Measurements from ENCODE around the gene TMEM63B. TPM values are rescaled to one million over a fixed set of nuclear protein-coding genes. Genes with fewer than 3 reads are reported as not detected.
"Not testable (repeated sequence)": the region's sequence is repeated elsewhere in the genome, so short reads cannot be mapped to it uniquely, and the experiment has no call there.

TMEM63B gene
- total RNA-seq, 6 experiments from 2014 or later, result 30.6 to 41.0 (median 36.8) TPM

DNA sequence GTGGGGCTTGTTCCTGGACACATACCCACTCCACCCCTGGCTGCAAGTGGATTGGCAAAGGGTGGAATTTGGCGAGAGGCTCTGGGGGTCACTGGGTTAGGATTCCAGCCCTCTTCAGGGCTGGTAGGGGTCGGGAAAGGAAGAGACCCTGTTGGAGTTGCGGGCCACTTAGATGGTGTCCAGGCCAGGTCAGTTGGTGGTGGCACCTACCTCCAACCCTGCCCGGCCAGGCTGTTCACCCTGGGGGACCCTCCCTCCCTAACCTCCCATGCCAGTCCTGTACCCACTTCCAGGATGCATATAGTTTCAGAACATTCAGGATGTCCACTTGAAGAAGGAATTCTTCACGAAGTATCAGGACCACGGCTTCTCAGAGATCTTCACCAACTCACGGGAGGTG, 52.3 kb downstream of the TMEM63B start:
- DNase-seq (no peak), ATAC-seq (no peak)
- intact Hi-C loops (cut with DNase I), result loop anchor here in 1 of 2 donors (10.0 kb wide), 1 partner anchor 55 kb away; no protein-coding TSS in a partner anchor
- TF ChIP-seq POLR2A (IDR thresholded peaks at IDR 0.05), result no peak
- TF ChIP-seq, protein P1, sequence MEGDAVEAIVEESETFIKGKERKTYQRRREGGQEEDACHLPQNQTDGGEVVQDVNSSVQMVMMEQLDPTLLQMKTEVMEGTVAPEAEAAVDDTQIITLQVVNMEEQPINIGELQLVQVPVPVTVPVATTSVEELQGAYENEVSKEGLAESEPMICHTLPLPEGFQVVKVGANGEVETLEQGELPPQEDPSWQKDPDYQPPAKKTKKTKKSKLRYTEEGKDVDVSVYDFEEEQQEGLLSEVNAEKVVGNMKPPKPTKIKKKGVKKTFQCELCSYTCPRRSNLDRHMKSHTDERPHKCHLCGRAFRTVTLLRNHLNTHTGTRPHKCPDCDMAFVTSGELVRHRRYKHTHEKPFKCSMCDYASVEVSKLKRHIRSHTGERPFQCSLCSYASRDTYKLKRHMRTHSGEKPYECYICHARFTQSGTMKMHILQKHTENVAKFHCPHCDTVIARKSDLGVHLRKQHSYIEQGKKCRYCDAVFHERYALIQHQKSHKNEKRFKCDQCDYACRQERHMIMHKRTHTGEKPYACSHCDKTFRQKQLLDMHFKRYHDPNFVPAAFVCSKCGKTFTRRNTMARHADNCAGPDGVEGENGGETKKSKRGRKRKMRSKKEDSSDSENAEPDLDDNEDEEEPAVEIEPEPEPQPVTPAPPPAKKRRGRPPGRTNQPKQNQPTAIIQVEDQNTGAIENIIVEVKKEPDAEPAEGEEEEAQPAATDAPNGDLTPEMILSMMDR (IDR thresholded peaks at IDR 0.05), result no peak
- Histone ChIP-seq H3K27me3 (no peaks in the 10 kb centered on the region), H3K4me3 (no peak overlapping the region), H3K27ac (no peak overlapping the region), H3K4me1 (no peaks in the 10 kb centered on the region), H3K36me3 (no peaks in the 10 kb centered on the region), H3K9me3 (no peaks in the 10 kb centered on the region)
- WGBS (ENCODE audit: insufficient coverage, low coverage, low lambda C conversion rate, missing lambda C conversion rate), result 80% methylated on average over 3 of the region's 7 CpGs

DNA sequence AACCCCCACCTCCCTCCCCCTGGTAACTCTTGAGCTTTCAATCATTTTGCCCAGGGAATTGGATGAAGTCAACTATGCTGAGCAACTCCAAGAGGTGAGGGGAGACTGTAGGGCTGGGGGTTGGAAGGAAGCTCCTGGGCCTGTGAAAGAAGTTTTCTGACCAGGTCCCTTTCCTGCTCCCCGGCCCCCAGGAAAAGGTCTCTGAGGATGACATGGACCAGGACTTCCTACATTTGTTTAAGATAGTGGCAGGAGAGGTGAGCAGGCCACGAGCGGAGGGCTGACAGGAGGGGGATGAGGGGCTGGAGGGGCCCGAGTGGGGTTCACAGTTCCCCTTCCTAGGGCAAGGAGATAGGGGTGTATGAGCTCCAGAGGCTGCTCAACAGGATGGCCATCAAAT, 53.1 kb downstream of the TMEM63B start:
- Histone ChIP-seq H3K9me3 (no peaks in the 10 kb centered on the region), H3K27me3 (no peaks in the 10 kb centered on the region), H3K36me3 (no peaks in the 10 kb centered on the region), H3K27ac (no peak overlapping the region), H3K4me3 (no peak overlapping the region), H3K4me1 (no peaks in the 10 kb centered on the region)
- DNase-seq, result no peak
- WGBS (ENCODE audit: insufficient coverage, low coverage, low lambda C conversion rate, missing lambda C conversion rate), result no CpG with 5 or more reads among the region's 4 CpGs
- TF ChIP-seq, protein P1 (IDR thresholded peaks at IDR 0.05), result no peak
- no peak for TF ChIP-seq POLR2A (IDR thresholded peaks at IDR 0.05)
- ATAC-seq, result no peak
- intact Hi-C loops (cut with DNase I), result no loop called here

DNA sequence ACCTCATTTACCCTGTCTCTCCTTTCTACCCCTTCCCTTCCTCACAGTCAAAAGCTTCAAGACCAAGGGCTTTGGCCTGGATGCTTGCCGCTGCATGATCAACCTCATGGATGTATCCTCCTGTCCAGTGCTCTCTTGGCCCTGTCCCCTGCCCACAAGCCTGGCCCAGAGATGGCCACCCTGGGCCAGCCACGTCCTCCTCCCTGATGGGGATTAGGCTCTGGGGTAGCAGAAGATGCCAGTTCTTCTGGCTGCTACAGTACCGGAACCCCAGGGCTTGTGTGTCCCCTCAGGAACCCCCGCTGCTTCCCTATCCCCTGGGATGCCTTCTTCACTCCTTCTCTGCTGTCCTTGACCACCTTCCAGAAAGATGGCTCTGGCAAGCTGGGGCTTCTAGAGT, 53.5 kb downstream of the TMEM63B start:
- Histone ChIP-seq H3K27ac (no peak overlapping the region), H3K36me3 (no peaks in the 10 kb centered on the region), H3K27me3 (no peaks in the 10 kb centered on the region), H3K9me3 (no peaks in the 10 kb centered on the region), H3K4me1 (no peaks in the 10 kb centered on the region), H3K4me3 (no peak overlapping the region)
- ATAC-seq, result no peak
- TF ChIP-seq, protein P1 (IDR thresholded peaks at IDR 0.05), result no peak
- no peak for TF ChIP-seq POLR2A (IDR thresholded peaks at IDR 0.05)
- no peak for DNase-seq
- 93% methylated on average over 3 of the region's 4 CpGs for WGBS (ENCODE audit: insufficient coverage, low coverage, low lambda C conversion rate, missing lambda C conversion rate)
- intact Hi-C loops (cut with DNase I), result no loop called here

DNA sequence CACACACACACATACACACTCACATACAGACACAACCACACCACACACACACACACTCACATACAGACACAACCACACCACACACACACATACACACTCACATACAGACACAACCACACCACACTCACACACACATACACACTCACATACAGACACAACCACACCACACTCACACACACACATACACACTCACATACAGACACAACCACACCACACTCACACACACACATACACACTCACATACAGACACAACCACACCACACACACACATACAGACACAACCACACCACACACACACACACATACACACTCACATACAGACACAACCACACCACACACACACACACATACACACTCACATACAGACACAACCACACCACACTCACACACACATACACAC, 54.4 kb downstream of the TMEM63B start:
- H3K27me3 ChIP-seq; H3K4me1 ChIP-seq; ATAC-seq; H3K36me3 ChIP-seq; H3K4me3 ChIP-seq; H3K27ac ChIP-seq; intact Hi-C loops (cut with DNase I); DNase-seq; H3K9me3 ChIP-seq: not testable (repeated sequence)

DNA sequence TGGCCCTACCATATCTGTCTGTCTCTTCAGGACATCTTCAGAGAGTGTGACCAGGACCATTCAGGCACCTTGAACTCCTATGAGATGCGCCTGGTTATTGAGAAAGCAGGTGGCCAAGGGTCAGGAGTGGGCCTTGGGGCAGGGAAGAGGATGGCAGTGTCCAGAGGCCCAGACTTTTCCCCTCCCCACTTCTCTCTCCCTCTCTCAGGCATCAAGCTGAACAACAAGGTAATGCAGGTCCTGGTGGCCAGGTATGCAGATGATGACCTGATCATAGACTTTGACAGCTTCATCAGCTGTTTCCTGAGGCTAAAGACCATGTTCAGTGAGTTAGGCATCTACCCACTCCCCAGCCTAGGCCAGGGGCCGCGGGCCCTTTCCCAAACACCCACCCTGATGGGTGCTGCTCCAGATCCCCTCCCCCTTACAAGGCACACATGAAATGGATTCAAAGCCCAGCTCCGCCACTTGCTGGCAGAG, 55.6 kb downstream of the TMEM63B start:
- no peaks in the 10 kb centered on the region for H3K4me1 ChIP-seq
- TF ChIP-seq POLR2A (IDR thresholded peaks at IDR 0.05), result no peak
- TF ChIP-seq, protein P1 (IDR thresholded peaks at IDR 0.05), result no peak
- WGBS (ENCODE audit: insufficient coverage, low coverage, low lambda C conversion rate, missing lambda C conversion rate), result no CpG with 5 or more reads among the region's 4 CpGs
- H3K27me3 ChIP-seq, result no peaks in the 10 kb centered on the region
- H3K9me3 ChIP-seq, result no peaks in the 10 kb centered on the region
- ATAC-seq (no peak), DNase-seq (no peak)
- no peak overlapping the region for H3K4me3 ChIP-seq
- H3K36me3 ChIP-seq, result no peaks in the 10 kb centered on the region
- no peak overlapping the region for H3K27ac ChIP-seq
- intact Hi-C loops (cut with DNase I), result no loop called here
